Activated T-cell treated with anti-CD3 and anti-CD28 coated beads, Interleukin-2, amount 50 U/mL, for 72 hours (primary cell): ENCODE measurements around the gene KMT2C. TPM values are rescaled to one million over a fixed set of nuclear protein-coding genes. Genes with fewer than 3 reads are reported as not detected.

ENCODE experiments used
- ATAC-seq, 2 donors: fragments of 150-1000 bp; cut with Tn5 transposase; replicated peaks in 1 of 2; 2 replicates each; pipeline ENCODE4 v1.10.0; 2021; ENCODE audit warnings: moderate library complexity in 2 of 2, mild to moderate bottlenecking in 1 of 2
- DNase-seq, 2 donors: peaks; one replicate each; pipeline ENCODE4 v3.0.0; 2021 to 2022; ENCODE audit warnings: mixed read lengths in 1 of 2
- H3K27ac Mint-ChIP-seq: one replicate; pipeline ENCODE4 v1.8.0; 2022; ENCODE audit warnings: mild to moderate bottlenecking, moderate library complexity, mixed read lengths
- H3K27me3 Mint-ChIP-seq: one replicate; pipeline ENCODE4 v1.8.0; 2022; ENCODE audit warnings: low read depth, mixed read lengths
- H3K36me3 Mint-ChIP-seq, 2 donors: one replicate each; pipeline ENCODE4 v1.8.0; 2022; ENCODE audit warnings: mixed read lengths in 2 of 2, mild to moderate bottlenecking in 1 of 2; ENCODE audit not compliant: insufficient read depth in 2 of 2
- H3K4me1 Mint-ChIP-seq: one replicate; pipeline ENCODE4 v1.8.0; 2022; ENCODE audit warnings: low read depth, mixed read lengths
- H3K4me3 Mint-ChIP-seq, 2 donors: one replicate each; pipeline ENCODE4 v1.8.0; 2022; ENCODE audit warnings: mild to moderate bottlenecking in 2 of 2, mixed read lengths in 2 of 2, moderate library complexity in 2 of 2
- H3K9me3 Mint-ChIP-seq, 2 donors: one replicate each; pipeline ENCODE4 v1.8.0; 2022; ENCODE audit warnings: mixed read lengths in 2 of 2
- total RNA-seq, 2 donors: library from RNA; stranded (reverse); gene quantifications; one replicate each; pipeline ENCODE4 v1.2.3, GENCODE V29; 2022

KMT2C gene
- total RNA-seq, 2 donors from 2014 or later = 55.6 to 60.2 TPM

DNA sequence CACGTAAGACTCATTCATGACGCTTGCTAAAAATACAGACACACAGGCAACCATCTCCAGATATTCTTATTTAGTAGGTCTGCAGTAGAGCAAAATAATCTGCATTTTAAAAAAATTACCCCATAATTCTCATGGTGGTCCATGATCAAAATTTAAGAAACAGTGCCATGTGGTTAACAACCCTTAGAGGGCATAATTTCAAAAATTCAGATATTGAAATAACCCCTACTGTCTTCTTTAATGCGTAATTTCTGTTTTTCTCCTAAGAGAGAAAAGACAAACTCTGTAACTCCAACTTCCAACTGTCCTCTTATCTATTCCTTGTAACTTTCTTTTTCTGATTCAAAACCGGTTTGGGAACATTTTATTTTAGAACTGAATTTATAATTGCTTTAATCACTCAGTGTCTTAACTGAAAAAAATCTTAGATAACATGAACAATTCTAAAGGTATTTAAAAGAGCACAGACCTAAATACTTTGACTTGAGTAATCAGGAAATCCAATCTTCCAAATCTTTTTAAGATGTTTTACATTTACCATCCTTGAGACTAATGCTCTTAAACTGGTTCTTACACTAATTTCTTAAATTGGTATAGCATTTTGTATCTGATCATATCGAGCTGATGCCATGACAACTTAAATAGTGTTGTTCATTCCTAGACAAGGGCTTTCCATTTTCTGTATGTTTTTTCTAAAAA, 262.3 kb downstream of the KMT2C start:
- DNase-seq (no peak), ATAC-seq (no peak)
- H3K9me3 Mint-ChIP-seq = no peaks in the 10 kb centered on the region
- peaks cover 5% of the 10 kb centered on the region for H3K4me1 Mint-ChIP-seq
- H3K27ac Mint-ChIP-seq = no peak overlapping the region
- H3K27me3 Mint-ChIP-seq = no peaks in the 10 kb centered on the region
- peaks cover 2 to 22% of the 10 kb centered on the region in 2 donors for H3K36me3 Mint-ChIP-seq
- no peak overlapping the region for H3K4me3 Mint-ChIP-seq

DNA sequence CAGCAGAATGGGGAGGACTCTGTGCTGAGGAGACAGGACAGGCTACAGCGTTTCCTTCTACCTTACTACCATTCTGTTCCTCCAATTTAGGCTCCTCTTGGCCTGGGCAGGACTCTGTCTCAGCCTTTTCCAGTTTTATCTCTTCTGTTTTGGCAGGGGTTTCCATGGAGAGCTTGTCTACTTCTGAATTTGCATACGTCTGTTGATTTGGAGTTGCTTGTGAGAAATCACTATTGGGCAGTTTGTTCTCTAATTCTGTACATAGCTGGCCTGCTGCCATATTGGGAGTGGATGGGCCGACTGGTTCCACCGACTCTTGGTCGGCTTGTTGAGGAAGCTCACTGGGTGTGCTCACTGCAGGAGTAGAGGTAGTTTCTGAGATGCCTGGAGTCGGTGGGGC, 273.5 kb downstream of the KMT2C start:
- H3K4me1 Mint-ChIP-seq = peaks cover 10% of the 10 kb centered on the region
- DNase-seq (no peak), ATAC-seq (no peak)
- H3K36me3 Mint-ChIP-seq = peaks cover 10 to 25% of the 10 kb centered on the region in 2 donors
- no peak overlapping the region for H3K4me3 Mint-ChIP-seq
- H3K9me3 Mint-ChIP-seq = no peaks in the 10 kb centered on the region
- no peak overlapping the region for H3K27ac Mint-ChIP-seq
- H3K27me3 Mint-ChIP-seq = no peaks in the 10 kb centered on the region

DNA sequence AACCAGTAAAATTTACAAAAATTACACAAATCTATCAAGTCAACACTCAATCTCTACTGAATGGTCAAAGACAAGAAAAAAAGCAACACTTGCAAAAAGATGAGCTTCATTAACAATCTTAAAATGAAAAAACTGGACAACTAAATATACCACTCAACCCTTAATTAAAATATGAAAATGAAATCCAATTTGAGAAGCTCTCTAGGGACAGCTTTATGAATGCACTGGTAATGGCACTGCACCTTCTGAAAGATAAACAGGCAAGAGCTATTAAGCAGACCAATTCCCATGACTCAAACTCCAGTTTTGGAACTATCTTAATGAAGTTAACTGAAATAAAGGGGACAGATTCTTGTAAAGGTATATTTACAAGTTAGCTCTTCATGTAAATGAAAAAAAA, 274.6 kb downstream of the KMT2C start:
- Mint-ChIP-seq H3K9me3 (no peaks in the 10 kb centered on the region), H3K4me3 (no peak overlapping the region), H3K27ac (peak overlapping the region; percentile 92), H3K36me3 (peaks cover 8 to 25% of the 10 kb centered on the region in 2 donors), H3K27me3 (no peaks in the 10 kb centered on the region), H3K4me1 (peaks cover 10% of the 10 kb centered on the region)
- ATAC-seq = no peak
- no peak for DNase-seq

GRCh38 chr7:152158801-152159587, 276.8 kb downstream of the KMT2C start:
- H3K9me3 Mint-ChIP-seq = no peaks in the 10 kb centered on the region
- H3K27me3 Mint-ChIP-seq = no peaks in the 10 kb centered on the region
- DNase-seq (no peak), ATAC-seq (peak; percentile 47 to 51)
- peaks cover 10% of the 10 kb centered on the region for H3K4me1 Mint-ChIP-seq
- peak overlapping the region; percentile 53 for H3K27ac Mint-ChIP-seq
- H3K36me3 Mint-ChIP-seq = peaks cover 8 to 25% of the 10 kb centered on the region in 2 donors
- H3K4me3 Mint-ChIP-seq = peak overlapping the region in 1 of 2 donors; percentile 39

- peaks cover 1 to 13% of the 10 kb centered on the region in 2 donors for H3K36me3 Mint-ChIP-seq
- no peaks in the 10 kb centered on the region for H3K4me1 Mint-ChIP-seq
- no peak for ATAC-seq
- DNase-seq = no peak
- H3K27ac Mint-ChIP-seq = no peak overlapping the region
- H3K27me3 Mint-ChIP-seq = no peaks in the 10 kb centered on the region
- no peak overlapping the region for H3K4me3 Mint-ChIP-seq
- no peaks in the 10 kb centered on the region for H3K9me3 Mint-ChIP-seq
Measured at GRCh38 chr7:152152267-152152666, 283.5 kb downstream of the KMT2C start.

GRCh38 chr7:152149363-152149762, 286.4 kb downstream of the KMT2C start:
- ATAC-seq (no peak), DNase-seq (no peak)
- Mint-ChIP-seq H3K27me3 (no peaks in the 10 kb centered on the region), H3K4me1 (peaks cover 23% of the 10 kb centered on the region), H3K36me3 (peaks cover 4 to 17% of the 10 kb centered on the region in 2 donors), H3K9me3 (no peaks in the 10 kb centered on the region), H3K4me3 (no peak overlapping the region), H3K27ac (peak overlapping the region; percentile 73)

GRCh38 chr7:152148706-152149105, 287.1 kb downstream of the KMT2C start:
- ATAC-seq (no peak), DNase-seq (no peak)
- H3K27ac Mint-ChIP-seq = no peak overlapping the region
- H3K9me3 Mint-ChIP-seq = no peaks in the 10 kb centered on the region
- H3K36me3 Mint-ChIP-seq = peaks cover 4 to 13% of the 10 kb centered on the region in 2 donors
- H3K4me1 Mint-ChIP-seq = peaks cover 28% of the 10 kb centered on the region
- no peak overlapping the region for H3K4me3 Mint-ChIP-seq
- no peaks in the 10 kb centered on the region for H3K27me3 Mint-ChIP-seq

DNA sequence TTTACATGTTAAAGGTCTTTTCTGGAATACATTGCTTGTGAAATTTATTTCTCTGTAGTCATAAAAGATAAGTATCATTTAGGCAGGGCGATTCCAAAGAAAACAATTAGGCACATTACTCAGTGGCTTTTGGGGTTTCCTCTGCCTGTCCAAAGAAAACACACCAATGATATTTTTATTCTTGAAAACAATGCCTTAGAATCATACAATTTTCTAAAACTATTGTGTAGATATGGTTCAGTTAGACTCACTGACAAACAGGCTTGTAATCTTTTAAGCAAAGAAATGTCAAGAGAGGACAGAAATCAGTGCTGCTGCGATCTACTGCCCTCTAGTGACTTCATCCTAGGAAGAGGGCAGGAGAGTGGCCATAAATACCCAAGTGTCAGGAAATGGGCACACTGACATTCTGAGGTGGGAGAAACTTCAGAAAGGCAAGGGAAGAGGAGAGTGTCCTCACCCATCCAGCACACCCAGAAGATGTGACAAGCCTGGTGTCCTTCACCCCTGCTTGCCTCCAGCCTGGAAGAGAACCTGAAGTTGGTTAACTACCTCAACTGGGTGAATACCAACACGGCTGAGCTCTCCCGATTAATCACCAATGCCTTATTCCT, 289.8 kb downstream of the KMT2C start:
- peaks cover 4 to 14% of the 10 kb centered on the region in 2 donors for H3K36me3 Mint-ChIP-seq
- H3K27ac Mint-ChIP-seq = peak overlapping the region; percentile 89
- ATAC-seq (peak; percentile 32 to 42), DNase-seq (peak; percentile 23 to 24)
- no peaks in the 10 kb centered on the region for H3K27me3 Mint-ChIP-seq
- peak overlapping the region; percentile 53 to 82 for H3K4me3 Mint-ChIP-seq
- peaks cover 43% of the 10 kb centered on the region for H3K4me1 Mint-ChIP-seq
- H3K9me3 Mint-ChIP-seq = no peaks in the 10 kb centered on the region

- H3K27me3 Mint-ChIP-seq = no peaks in the 10 kb centered on the region
- H3K36me3 Mint-ChIP-seq = peaks cover 7 to 18% of the 10 kb centered on the region in 2 donors
- H3K4me3 Mint-ChIP-seq = peak overlapping the region; percentile 53 to 82
- ATAC-seq (peak; percentile 85 to 91), DNase-seq (peak; percentile 26 to 45)
- peaks cover 43% of the 10 kb centered on the region for H3K4me1 Mint-ChIP-seq
- H3K9me3 Mint-ChIP-seq = no peaks in the 10 kb centered on the region
- peak overlapping the region; percentile 89 for H3K27ac Mint-ChIP-seq
Measured at GRCh38 chr7:152144557-152145245, 291.1 kb downstream of the KMT2C start.

GRCh38 chr7:152142976-152143595, 292.7 kb downstream of the KMT2C start:
- DNase-seq (no peak), ATAC-seq (no peak)
- H3K9me3 Mint-ChIP-seq = no peaks in the 10 kb centered on the region
- peak overlapping the region; percentile 94 for H3K27ac Mint-ChIP-seq
- H3K36me3 Mint-ChIP-seq = peaks cover 5 to 30% of the 10 kb centered on the region in 2 donors
- H3K4me1 Mint-ChIP-seq = peaks cover 43% of the 10 kb centered on the region
- peak overlapping the region; percentile 9 to 63 for H3K4me3 Mint-ChIP-seq
- no peaks in the 10 kb centered on the region for H3K27me3 Mint-ChIP-seq

DNA sequence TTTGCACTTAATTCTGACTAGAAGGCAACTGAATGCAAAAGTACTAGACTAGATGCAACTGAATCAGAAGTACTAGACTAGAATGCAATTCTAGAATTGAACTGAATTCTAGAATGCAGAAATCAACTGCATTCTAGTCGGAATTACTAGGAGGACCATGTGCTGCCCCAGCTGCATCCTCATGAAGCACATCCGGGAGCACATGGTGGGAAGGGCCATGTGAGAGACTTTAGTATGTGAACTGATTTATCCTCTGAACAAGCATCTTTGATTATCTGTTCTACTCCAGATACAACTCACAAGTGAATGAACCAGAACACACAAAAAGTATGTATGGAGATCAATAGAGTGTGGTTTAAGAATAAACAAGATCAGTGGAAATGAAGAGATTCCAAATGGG, 295.2 kb downstream of the KMT2C start:
- no peaks in the 10 kb centered on the region for H3K9me3 Mint-ChIP-seq
- peaks cover 5 to 30% of the 10 kb centered on the region in 2 donors for H3K36me3 Mint-ChIP-seq
- H3K27me3 Mint-ChIP-seq = no peaks in the 10 kb centered on the region
- ATAC-seq (no peak), DNase-seq (no peak)
- H3K4me3 Mint-ChIP-seq = no peak overlapping the region
- peak overlapping the region; percentile 23 for H3K27ac Mint-ChIP-seq
- H3K4me1 Mint-ChIP-seq = peaks cover 32% of the 10 kb centered on the region

GRCh38 chr7:152140067-152140466, 295.7 kb downstream of the KMT2C start:
- no peaks in the 10 kb centered on the region for H3K27me3 Mint-ChIP-seq
- H3K9me3 Mint-ChIP-seq = no peaks in the 10 kb centered on the region
- ATAC-seq = no peak
- peaks cover 27% of the 10 kb centered on the region for H3K4me1 Mint-ChIP-seq
- no peak overlapping the region for H3K4me3 Mint-ChIP-seq
- no peak overlapping the region for H3K27ac Mint-ChIP-seq
- H3K36me3 Mint-ChIP-seq = peaks cover 5 to 30% of the 10 kb centered on the region in 2 donors
- no peak for DNase-seq
